H1 (cell line): ENCODE measurements around the gene SOSTDC1. TPM values are rescaled to one million over a fixed set of nuclear protein-coding genes. Genes with fewer than 3 reads are reported as not detected.

Experiments
- CTCF ChIA-PET: fragments of 300-600 bp; sonication (Branson Sonifier 250); formaldehyde crosslinking; loops from one replicate; lab custom pipeline; 2021; ENCODE audit not compliant: partially characterized antibody; lab: Charles Lee
- POLR2A ChIA-PET: fragments of 300-600 bp; sonication (Branson Sonifier 250); formaldehyde crosslinking; loops from one replicate; lab custom pipeline; 2021; ENCODE audit warnings: inconsistent platforms; ENCODE audit not compliant: partially characterized antibody; lab: Charles Lee
- DNase-seq, 2 experiments: peaks; one replicate each; pipeline versions ENCODE4 v3.0.0 to v3.0.0-alpha.2; 2010 to 2022; ENCODE audit warnings: low spot score in 2 of 2, low read depth in 1 of 2, mixed read lengths in 1 of 2
- FAIRE-seq: peaks from 2 replicates; lab custom pipeline; 2011; peaks lifted over from hg19 to GRCh38; lab: Jason Lieb, UNC
- H2AFZ ChIP-seq: 2 replicates; pipeline ENCODE4 v1.8.1; 2012; ENCODE audit warnings: low read length, inconsistent platforms
- H2AK5ac ChIP-seq: 2 replicates; pipeline ENCODE4 v1.6.1; 2013; ENCODE audit warnings: low read depth, low read length
- H2BK120ac ChIP-seq: replicated peaks from 2 replicates; pipeline ENCODE3; 2013; ENCODE audit warnings: low read depth, low read length, inconsistent platforms
- H2BK12ac ChIP-seq: 2 replicates; pipeline ENCODE4 v1.6.1; 2013; ENCODE audit warnings: low read depth, low read length
- H2BK15ac ChIP-seq: 2 replicates; pipeline ENCODE4 v1.6.1; 2013; ENCODE audit warnings: low read length
- H2BK20ac ChIP-seq: 2 replicates; pipeline ENCODE4 v1.6.1; 2013; ENCODE audit warnings: low read length
- H2BK5ac ChIP-seq: 2 replicates; pipeline ENCODE4 v1.6.1; 2013; ENCODE audit warnings: low read depth, low read length
- H3K14ac ChIP-seq: 2 replicates; pipeline ENCODE4 v1.6.1; 2013; ENCODE audit warnings: inconsistent platforms; ENCODE audit not compliant: insufficient read length
- H3K18ac ChIP-seq: 2 replicates; pipeline ENCODE4 v1.6.1; 2013; ENCODE audit warnings: low read length; ENCODE audit errors: extremely low read depth
- H3K23ac ChIP-seq: 2 replicates; pipeline ENCODE4 v1.6.1; 2013; ENCODE audit warnings: inconsistent platforms; ENCODE audit not compliant: insufficient read length
- H3K23me2 ChIP-seq: 2 replicates; pipeline ENCODE4 v1.6.1; 2013; ENCODE audit warnings: low read depth, low read length
- H3K27ac ChIP-seq: 2 replicates; pipeline ENCODE4 v1.6.1; 2011; ENCODE audit warnings: low read depth, low read length, inconsistent platforms
- H3K27me3 ChIP-seq, 4 experiments: replicated peaks in 1 of 4; 1 replicate in 1 of 4; 2 replicates in 3 of 4; pipeline versions ENCODE4 v1.6.1 to v1.8.1; 2011 to 2013; ENCODE audit warnings: low read length in 3 of 4, mild to moderate bottlenecking in 3 of 4, inconsistent platforms in 2 of 4, mixed read lengths in 2 of 4, moderate library complexity in 1 of 4; ENCODE audit not compliant: control insufficient read depth in 3 of 4, insufficient read depth in 3 of 4; ENCODE audit errors: extremely low read depth in 1 of 4
- H3K36me3 ChIP-seq, 4 experiments: 2 replicates each; pipeline versions ENCODE4 v1.6.1 to v1.8.1; 2011 to 2013; ENCODE audit warnings: mild to moderate bottlenecking in 4 of 4, low read length in 3 of 4, moderate library complexity in 2 of 4, control low read depth in 1 of 4, inconsistent platforms in 1 of 4; ENCODE audit not compliant: insufficient read depth in 4 of 4, control insufficient read depth in 2 of 4
- H3K4ac ChIP-seq: replicated peaks from 2 replicates; pipeline ENCODE3; 2013; ENCODE audit warnings: low read length, low read depth, mixed read lengths, inconsistent platforms; ENCODE audit not compliant: insufficient read length
- H3K4me1 ChIP-seq, 4 experiments: replicated peaks in 1 of 4; 1 replicate in 1 of 4; 2 replicates in 3 of 4; pipeline versions ENCODE4 v1.6.1 to v1.8.1; 2011 to 2013; ENCODE audit warnings: low read length in 3 of 4, inconsistent platforms in 2 of 4, mixed read lengths in 1 of 4; ENCODE audit not compliant: insufficient read depth in 4 of 4, control insufficient read depth in 3 of 4
- H3K4me2 ChIP-seq, 2 experiments: 2 replicates each; pipeline versions ENCODE4 v1.6.1 to v1.8.1; 2011 to 2013; ENCODE audit warnings: low read depth in 2 of 2, low read length in 2 of 2, control low read depth in 1 of 2, inconsistent platforms in 1 of 2, mild to moderate bottlenecking in 1 of 2; ENCODE audit not compliant: insufficient read depth in 1 of 2
- H3K4me3 ChIP-seq, 4 experiments: fragments of 200-600, 300-600 bp in 1 of 4; sonication (generic), shearing (Covaris generic), sonication (Bioruptor Twin) in 1 of 4; 2 replicates each; pipeline versions ENCODE4 v1.5.1 to v1.8.1; 2011 to 2016; ENCODE audit warnings: low read length in 4 of 4, low read depth in 3 of 4, control low read depth in 2 of 4, inconsistent platforms in 2 of 4, mild to moderate bottlenecking in 2 of 4, mixed read lengths in 1 of 4, moderate library complexity in 1 of 4; ENCODE audit not compliant: insufficient read depth in 2 of 4; ENCODE audit errors: extremely low read depth in 1 of 4
- H3K56ac ChIP-seq: replicated peaks from 2 replicates; pipeline ENCODE3; 2013; ENCODE audit warnings: low read depth, mild to moderate bottlenecking, mixed read lengths, low read length, inconsistent platforms; ENCODE audit not compliant: insufficient read length
- H3K79me1 ChIP-seq: 2 replicates; pipeline ENCODE4 v1.6.1; 2013; ENCODE audit warnings: low read depth, low read length, control low read depth
- H3K79me2 ChIP-seq, 2 experiments: 2 replicates each; pipeline versions ENCODE4 v1.6.1 to v1.8.1; 2012 to 2013; ENCODE audit warnings: low read length in 2 of 2, mild to moderate bottlenecking in 2 of 2, inconsistent platforms in 1 of 2; ENCODE audit not compliant: insufficient read depth in 2 of 2, control insufficient read depth in 1 of 2
- H3K9ac ChIP-seq, 4 experiments: replicated peaks in 1 of 4; 1 replicate in 1 of 4; 2 replicates in 3 of 4; pipeline versions ENCODE4 v1.6.1 to v1.8.1; 2011 to 2013; ENCODE audit warnings: low read depth in 3 of 4, low read length in 3 of 4, control low read depth in 2 of 4, mild to moderate bottlenecking in 2 of 4, moderate library complexity in 2 of 4, inconsistent platforms in 1 of 4; ENCODE audit errors: extremely low read depth in 1 of 4
- H3K9me3 ChIP-seq, 2 experiments: 2 replicates each; pipeline versions ENCODE4 v1.6.1 to v1.8.1; 2012 to 2013; ENCODE audit warnings: mild to moderate bottlenecking in 2 of 2, moderate library complexity in 2 of 2, control low read depth in 1 of 2, inconsistent platforms in 1 of 2, low read depth in 1 of 2, low read length in 1 of 2, mixed read lengths in 1 of 2; ENCODE audit not compliant: insufficient read depth in 2 of 2
- H4K20me1 ChIP-seq, 2 experiments: replicated peaks in 1 of 2; 2 replicates each; pipeline versions ENCODE3 to v1.8.1; 2011 to 2013; ENCODE audit warnings: inconsistent platforms in 2 of 2, low read length in 2 of 2, mild to moderate bottlenecking in 1 of 2; ENCODE audit not compliant: insufficient read depth in 2 of 2, control insufficient read depth in 1 of 2
- H4K5ac ChIP-seq: 2 replicates; pipeline ENCODE4 v1.6.1; 2013; ENCODE audit warnings: low read length, low read depth, mixed read lengths, inconsistent platforms; ENCODE audit not compliant: insufficient read length
- H4K8ac ChIP-seq: 2 replicates; pipeline ENCODE4 v1.8.0; 2013; ENCODE audit warnings: mild to moderate bottlenecking, moderate library complexity, low read length, inconsistent platforms; ENCODE audit not compliant: insufficient read depth; ENCODE audit errors: extremely low read depth
- H4K91ac ChIP-seq: replicated peaks from 2 replicates; pipeline ENCODE3; 2013; ENCODE audit warnings: low read length, mixed read lengths, inconsistent platforms; ENCODE audit not compliant: insufficient read length
- ATF2 ChIP-seq: IDR thresholded peaks from 2 replicates; pipeline ENCODE4 v1.6.1; 2012; ENCODE audit warnings: low read length, inconsistent platforms
- BACH1 ChIP-seq: IDR thresholded peaks from 2 replicates; pipeline ENCODE4 v1.6.1; 2012; ENCODE audit warnings: low read length, improper control_type of control experiment
- FOSL1 ChIP-seq: IDR thresholded peaks from 2 replicates; pipeline ENCODE4 v1.6.1; 2011; ENCODE audit warnings: mild to moderate bottlenecking, low read depth, low read length, moderate library complexity; ENCODE audit not compliant: insufficient read depth
- HDAC2 ChIP-seq, 2 experiments: fragments of 300-600 bp in 1 of 2; sonication (generic) in 1 of 2; IDR thresholded peaks; 2 replicates each; pipeline ENCODE4 v1.6.1; 2011 to 2012; ENCODE audit warnings: low read depth in 2 of 2, low read length in 2 of 2, mild to moderate bottlenecking in 2 of 2, moderate library complexity in 2 of 2, borderline replicate concordance in 1 of 2, inconsistent platforms in 1 of 2
- JUND ChIP-seq: IDR thresholded peaks from 2 replicates; pipeline ENCODE4 v1.6.1; 2011; ENCODE audit warnings: mild to moderate bottlenecking, improper control_type of control experiment, low read length
- KDM4A ChIP-seq: IDR thresholded peaks from one replicate; pipeline ENCODE4 v1.7.1; 2012; ENCODE audit warnings: low read depth, mild to moderate bottlenecking, moderate library complexity, low read length, inconsistent platforms; ENCODE audit not compliant: severe bottlenecking
- PHF8 ChIP-seq: fragments of 200-600 bp; sonication (generic); conservative IDR thresholded peaks from 2 replicates; pipeline ENCODE4 v1.7.1; 2012; ENCODE audit warnings: low read depth, mild to moderate bottlenecking, inconsistent platforms, low read length, moderate library complexity
- RBBP5 ChIP-seq: IDR thresholded peaks from 2 replicates; pipeline ENCODE4 v1.7.1; 2012; ENCODE audit warnings: low read depth, mild to moderate bottlenecking, inconsistent platforms, low read length, moderate library complexity, borderline replicate concordance
- RNF2 ChIP-seq: fragments of 200-900, 300-1000 bp; sonication (generic); IDR thresholded peaks from 2 replicates; pipeline ENCODE4 v1.7.1; 2016; ENCODE audit warnings: borderline replicate concordance, low read depth, mild to moderate bottlenecking, antibody characterized with exemption, low read length; ENCODE audit not compliant: poor library complexity, severe bottlenecking; ENCODE audit errors: missing control alignments
- TAF7 ChIP-seq: optimal IDR thresholded peaks from 2 replicates; pipeline ENCODE3; 2011; ENCODE audit warnings: low read depth, mild to moderate bottlenecking, inconsistent platforms, low read length, moderate library complexity, borderline replicate concordance
- YY1 ChIP-seq: IDR thresholded peaks from 2 replicates; pipeline ENCODE4 v1.6.1; 2011; ENCODE audit warnings: low read depth, mild to moderate bottlenecking, low read length
- ZNF274 ChIP-seq: IDR thresholded peaks from 2 replicates; pipeline ENCODE4 v1.7.0; 2012; ENCODE audit warnings: low read length, borderline replicate concordance; ENCODE audit errors: extremely low read depth
- WGBS, 2 experiments: shearing (Covaris generic) in 1 of 2; methylation state at CpG; one replicate each; pipeline versions ENCODE4 v1.1.6 to v1.1.7; 2013 to 2015; ENCODE audit warnings: low lambda C conversion rate in 2 of 2, mixed read lengths in 2 of 2, inconsistent platforms in 1 of 2, low coverage in 1 of 2, missing lambda C conversion rate in 1 of 2; ENCODE audit not compliant: insufficient replicate concordance in 2 of 2, insufficient coverage in 1 of 2, insufficient read length in 1 of 2; ENCODE audit errors: extremely low coverage in 1 of 2, missing lambda C conversion rate in 1 of 2; 5-methylcytosine and 5-hydroxymethylcytosine counted together
- polyA plus RNA-seq, 7 experiments: library from polyadenylated mRNA; depleted of rRNA in 3 of 7; stranded (reverse) in 5 of 7; unstranded in 2 of 7; fragments of >200 nt in 5 of 7; fragments of 200-250 nt in 2 of 7; gene quantifications; 1 replicate in 5 of 7; 2 replicates in 1 of 7; 4 replicates in 1 of 7; pipeline versions ENCODE4 v1.2.1 to v1.2.3, GENCODE V29; 2011 to 2013; ENCODE audit warnings: missing spikeins in 2 of 7, mixed read lengths in 2 of 7
- total RNA-seq: library from RNA; stranded (reverse); fragmentation: NEBNext Ultra II Directional; extraction: Animal tissue kit (Norgen Biotek cat#: 25700); gene quantifications from 2 replicates; pipeline ENCODE4 v1.2.1, GENCODE V29; 2021

The SOSTDC1 gene
- total and polyA plus RNA-seq, 2 of the 8 experiments (the other 6 are each of a cell fraction or from before 2014, with no cell fraction given) = 0.35 to 0.79 TPM

DNA sequence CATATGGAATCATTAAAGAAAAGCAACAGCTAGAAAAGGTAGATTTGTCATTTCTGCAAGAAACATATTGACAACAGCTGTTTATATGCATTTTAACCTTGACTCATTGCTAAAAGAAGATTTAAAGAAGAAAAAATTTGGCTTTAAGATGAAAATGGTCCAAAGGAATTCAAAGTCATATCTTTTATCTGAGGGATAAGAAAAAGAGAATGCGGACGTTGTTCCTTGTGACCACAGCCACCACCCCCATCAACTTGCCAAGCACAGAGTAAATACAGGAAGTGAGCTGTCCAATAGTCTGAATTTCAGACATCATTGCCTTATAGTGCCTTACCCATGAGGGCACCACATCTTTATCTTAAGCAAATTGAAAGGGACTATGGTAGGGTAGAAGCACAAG is 36.9 kb downstream of the SOSTDC1 start:
- Histone ChIP-seq H2BK120ac (no peak overlapping the region), H3K9me3 (no peaks in the 10 kb centered on the region), H2AK5ac (no peak overlapping the region), H2BK15ac (no peak overlapping the region), H4K8ac (no peak overlapping the region), H3K4me3 (no peak overlapping the region), H2AFZ (no peak overlapping the region), H3K14ac (no peak overlapping the region), H3K18ac (no peak overlapping the region), H3K79me1 (no peaks in the 10 kb centered on the region), H3K79me2 (no peaks in the 10 kb centered on the region), H2BK12ac (no peak overlapping the region), H3K4ac (no peak overlapping the region), H3K4me1 (no peaks in the 10 kb centered on the region), H3K9ac (no peak overlapping the region), H3K56ac (no peak overlapping the region), H3K27ac (no peak overlapping the region), H4K91ac (no peak overlapping the region), H3K23ac (no peak overlapping the region), H4K5ac (no peak overlapping the region), H4K20me1 (no peaks in the 10 kb centered on the region), H3K23me2 (no peaks in the 10 kb centered on the region), H3K27me3 (no peaks in the 10 kb centered on the region), H3K4me2 (no peak overlapping the region), H2BK5ac (no peak overlapping the region), H3K36me3 (no peaks in the 10 kb centered on the region), H2BK20ac (no peak overlapping the region)
- WGBS, 2 experiments = 89% methylated on average over 2 of the region's 2 CpGs; no CpG with 5 or more reads in 1 of the 2 experiments
- CTCF ChIA-PET = no interaction called here
- DNase-seq (no peak), FAIRE-seq (no peak)
- POLR2A ChIA-PET = no interaction called here
- TF ChIP-seq ZNF274 = no peak
- no peak for TF ChIP-seq PHF8
- TF ChIP-seq HDAC2 (IDR thresholded peaks at IDR 0.05; ENCODE audit: borderline replicate concordance in 1 of 2, low read depth in 2 of 2, low read length in 2 of 2) = no peak
- TF ChIP-seq TAF7 = no peak
- TF ChIP-seq YY1 = no peak
- TF ChIP-seq RNF2 = no peak
- no peak for TF ChIP-seq BACH1
- TF ChIP-seq KDM4A = no peak
- no peak for TF ChIP-seq RBBP5
- no peak for TF ChIP-seq FOSL1
- no peak for TF ChIP-seq JUND
- TF ChIP-seq ATF2 = no peak
